ENCODE measurements around the gene LBHD2.
"Not testable (repeated sequence)": the region's sequence is repeated elsewhere in the genome, so short reads cannot be mapped to it uniquely, and the experiment has no call there.

LBHD2 gene

DNA sequence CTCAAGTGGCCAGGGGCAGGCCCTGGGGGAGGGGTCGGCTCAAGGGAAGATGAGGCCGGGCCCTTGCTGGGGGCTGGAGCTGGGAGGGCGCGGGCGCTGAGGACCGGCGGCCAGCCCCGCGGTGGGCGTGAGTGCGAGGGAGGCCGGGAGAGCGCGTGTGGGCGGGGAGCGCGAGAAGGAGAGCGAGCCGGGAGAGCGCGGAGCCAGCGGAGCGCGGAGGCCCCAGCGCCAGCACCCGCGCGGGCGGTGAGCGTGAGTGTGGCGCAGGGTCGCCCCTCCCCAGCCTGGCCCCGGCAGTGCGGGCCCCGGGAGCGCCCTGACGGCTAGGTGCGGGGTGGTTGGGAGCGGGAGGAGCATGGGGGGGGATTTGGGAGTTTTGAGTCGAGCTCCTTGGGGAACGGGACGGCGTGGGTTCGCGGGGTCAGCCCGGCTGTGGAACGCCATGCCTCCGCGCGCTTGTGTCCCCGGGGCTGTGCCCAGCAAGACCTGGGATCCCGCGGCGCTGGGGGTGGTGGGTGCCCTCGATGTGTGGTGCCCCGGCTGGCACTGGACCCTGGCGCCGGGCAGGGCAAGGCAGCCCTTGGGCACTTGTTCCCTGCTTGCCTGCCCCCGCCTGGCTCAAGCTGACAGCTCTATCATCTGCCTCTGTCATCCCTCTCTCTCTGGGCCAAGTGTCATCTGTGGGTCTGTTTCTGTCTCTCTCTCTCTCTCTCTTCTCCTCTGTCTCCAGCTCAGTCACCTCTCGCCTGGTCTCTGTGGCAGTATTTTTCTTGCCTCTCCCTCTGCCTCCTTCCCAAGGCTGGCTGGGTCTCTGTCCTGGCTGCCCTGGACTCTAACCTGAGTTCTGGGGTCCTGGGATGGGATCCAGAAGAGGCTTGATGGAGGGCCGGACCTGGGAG is at the start of gene LBHD2:
TSS of gene LBHD2 (plus strand) at position 190 of the 899 bp plus-strand sequence. CDS start 1,803 bp downstream, outside the sequence.
- DNase-seq, result no peak

DNA sequence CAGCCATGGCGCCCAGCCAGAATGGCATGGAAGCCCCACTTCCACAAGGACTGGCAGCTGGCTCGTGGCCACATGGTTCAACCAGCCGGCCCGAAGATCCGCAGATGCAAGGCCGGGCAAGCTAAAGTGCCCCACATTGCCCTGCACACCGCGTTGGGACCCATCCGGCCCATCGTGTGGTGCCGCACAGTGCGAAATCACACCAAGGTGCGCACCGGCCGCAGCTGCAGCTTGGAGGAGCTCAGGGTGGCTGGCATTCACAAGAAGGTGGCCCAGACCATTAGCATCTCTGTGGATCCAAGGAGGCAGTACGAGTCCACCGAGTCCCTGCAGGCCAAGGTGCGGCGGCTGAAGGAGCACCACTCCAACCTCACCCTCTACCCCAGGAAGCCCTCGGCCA is 42.5 kb upstream of the LBHD2 start:
- DNase-seq, result no peak

DNA sequence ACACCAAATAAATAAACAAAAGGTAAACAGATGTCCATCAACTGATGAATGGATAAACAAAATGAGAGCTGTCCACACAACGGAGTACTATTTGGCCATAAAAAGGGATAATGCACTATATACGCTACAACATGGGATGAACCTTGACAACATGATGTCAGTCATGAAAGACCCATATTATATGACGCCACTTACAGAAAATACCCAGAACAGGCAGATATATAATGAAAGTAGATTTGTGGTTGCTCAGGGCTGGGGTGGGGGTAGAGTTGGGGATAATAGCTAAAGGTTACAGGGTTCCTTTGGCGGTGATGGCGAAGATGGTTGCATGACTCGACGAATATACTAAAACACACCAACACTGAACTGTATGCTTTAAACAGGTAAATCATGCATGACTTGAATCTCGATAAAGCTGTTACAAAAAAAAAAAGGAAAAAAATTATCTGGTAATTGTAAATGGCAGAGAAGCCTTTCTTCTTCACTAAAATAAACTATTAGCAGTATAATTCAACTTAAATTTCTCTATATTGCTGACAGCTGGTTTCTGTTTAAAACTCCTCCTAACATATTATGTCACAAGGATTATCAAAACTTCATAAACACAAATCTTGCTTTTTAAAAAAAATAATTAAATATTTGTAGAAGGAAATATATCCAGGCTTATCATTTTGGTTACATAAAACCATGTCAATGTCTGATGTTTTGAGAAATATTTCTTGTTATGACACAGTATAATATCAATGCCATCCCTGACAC is 40.6 kb upstream of the LBHD2 start:
- DNase-seq, result no peak

DNA sequence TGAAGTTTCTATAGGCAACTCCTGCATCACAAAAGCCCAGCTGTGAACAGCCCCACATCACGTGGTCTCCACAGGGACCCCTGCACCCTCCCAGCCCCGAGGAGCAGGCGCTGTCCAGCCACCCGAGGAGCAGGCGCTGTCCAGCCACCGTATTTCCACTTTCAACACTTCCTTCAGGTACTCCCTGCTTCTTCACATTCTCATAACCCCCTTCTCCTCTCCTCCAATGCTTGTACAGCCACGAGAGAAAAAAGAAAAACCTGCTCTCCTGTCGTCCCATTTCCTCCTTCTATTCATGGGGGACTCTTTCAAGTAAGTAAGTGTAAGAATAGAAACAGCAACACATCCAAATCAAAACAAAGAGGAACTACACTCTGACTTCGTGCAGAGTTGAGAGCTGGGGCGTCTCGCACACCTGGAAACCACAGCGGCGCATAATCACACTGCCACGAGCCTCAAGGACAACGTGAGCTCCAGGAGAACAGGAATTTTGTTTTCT is 38.6 kb upstream of the LBHD2 start:
- no peak for DNase-seq

DNA sequence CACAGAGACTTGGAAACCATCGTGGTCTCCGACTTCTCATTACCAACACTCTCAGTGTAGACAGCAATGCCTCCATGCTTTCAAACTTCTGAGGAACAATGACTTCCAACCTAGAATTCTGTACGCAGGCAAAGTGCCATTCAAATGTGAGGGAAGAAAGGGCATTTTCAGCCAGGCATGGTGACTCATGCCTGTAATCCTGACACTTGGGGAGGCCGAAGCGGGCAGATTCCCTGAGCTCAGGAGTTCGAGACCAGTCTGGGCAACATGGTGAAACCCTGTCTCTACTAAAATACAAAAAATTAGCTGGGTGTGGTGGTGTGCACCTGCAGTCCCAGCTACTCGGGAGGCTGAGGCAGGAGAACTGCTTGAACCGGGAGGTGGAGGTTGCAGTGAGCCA is 36.6 kb upstream of the LBHD2 start:
- not testable (repeated sequence) for DNase-seq

DNA sequence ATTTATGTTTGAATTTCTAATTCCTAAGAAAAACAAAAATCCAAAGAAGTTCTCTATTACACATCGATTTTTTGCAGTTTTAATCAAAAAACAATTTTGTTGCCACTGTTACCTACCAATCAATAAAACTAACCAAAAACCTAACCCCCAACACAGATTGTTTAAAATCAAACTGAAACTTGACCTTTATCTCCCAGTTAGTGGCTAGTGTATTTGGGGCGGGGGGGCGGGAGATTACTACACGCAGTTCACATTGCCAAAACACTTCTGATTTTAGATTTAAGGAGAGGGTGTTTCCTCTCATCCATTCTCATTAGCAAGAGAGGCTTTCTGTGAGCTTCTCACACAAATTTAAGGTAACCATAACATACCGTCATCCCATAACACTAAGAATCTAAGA is 33.1 kb upstream of the LBHD2 start:
- DNase-seq, result no peak

DNA sequence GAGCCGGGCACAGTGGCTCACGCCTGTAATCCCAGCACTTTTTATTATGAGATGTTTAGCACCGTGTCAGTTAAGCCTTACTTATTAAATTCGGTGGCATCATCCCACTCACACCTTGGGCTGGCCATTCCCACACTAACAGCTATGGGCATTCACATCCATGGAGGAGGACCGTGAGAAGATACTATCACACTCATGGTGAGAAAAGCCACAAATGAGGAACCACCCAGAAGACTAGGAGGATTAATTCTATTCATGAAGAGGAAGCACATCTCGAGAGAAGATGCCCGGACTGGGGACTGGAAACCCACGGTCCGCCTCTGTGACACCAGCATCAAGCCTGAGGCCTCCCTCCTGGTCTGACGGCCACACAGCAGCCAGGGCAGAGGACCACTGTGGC is 31.6 kb upstream of the LBHD2 start:
- no peak for DNase-seq

DNA sequence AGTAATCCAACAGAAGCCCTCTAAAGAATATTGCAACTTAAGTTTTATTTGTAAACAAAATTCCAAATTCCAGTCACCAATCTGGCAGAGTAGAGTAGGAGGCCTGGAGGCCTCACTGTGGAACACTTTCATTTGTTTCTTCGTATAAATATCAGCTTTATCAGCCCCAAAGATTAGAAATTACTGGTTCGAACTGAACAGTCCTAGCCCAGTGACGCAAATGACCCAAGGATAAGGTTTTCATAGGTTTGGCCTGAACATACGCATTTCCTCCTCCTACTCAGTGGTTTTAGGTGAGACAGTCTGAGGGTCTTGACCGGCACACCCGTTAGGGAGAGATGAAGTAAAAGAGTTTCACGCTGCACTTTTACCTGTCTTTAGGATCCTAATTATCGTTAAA is 28.3 kb upstream of the LBHD2 start:
- DNase-seq, result no peak

DNA sequence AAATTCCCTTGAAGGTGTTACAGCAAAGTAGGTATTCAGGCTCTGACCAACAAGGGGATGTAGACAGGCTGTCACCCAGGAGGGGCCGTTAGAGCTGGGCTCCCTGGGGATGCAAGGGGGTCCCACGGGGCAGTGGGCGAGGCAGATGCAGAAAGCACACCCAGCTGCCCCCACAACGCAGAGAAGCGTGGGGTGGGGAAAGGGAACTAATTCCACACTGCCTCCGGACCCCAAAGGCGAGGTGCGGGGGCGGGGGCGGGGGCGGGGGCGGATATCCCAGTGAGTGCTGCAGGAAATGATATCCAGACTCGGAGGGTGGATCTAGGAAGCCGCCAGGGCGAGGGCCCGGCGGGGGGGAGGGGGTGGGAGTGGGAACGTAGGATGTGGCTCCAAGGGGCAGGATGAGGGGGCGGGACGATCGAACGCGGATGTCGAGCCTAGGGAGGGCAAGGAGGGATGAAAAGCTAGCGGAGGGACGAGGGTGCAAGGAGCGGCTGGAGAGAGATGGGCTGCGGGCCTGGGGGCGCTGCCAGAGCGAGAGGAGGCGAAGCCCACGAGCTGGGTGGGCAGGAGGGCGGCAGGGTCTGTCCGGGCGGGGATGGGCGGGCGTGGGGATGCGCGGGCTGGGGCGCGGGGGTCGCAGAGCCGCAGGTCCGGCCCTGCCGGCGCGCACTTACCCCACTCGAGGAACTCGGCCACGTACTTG is 27.5 kb upstream of the LBHD2 start:
- no peak for DNase-seq

DNA sequence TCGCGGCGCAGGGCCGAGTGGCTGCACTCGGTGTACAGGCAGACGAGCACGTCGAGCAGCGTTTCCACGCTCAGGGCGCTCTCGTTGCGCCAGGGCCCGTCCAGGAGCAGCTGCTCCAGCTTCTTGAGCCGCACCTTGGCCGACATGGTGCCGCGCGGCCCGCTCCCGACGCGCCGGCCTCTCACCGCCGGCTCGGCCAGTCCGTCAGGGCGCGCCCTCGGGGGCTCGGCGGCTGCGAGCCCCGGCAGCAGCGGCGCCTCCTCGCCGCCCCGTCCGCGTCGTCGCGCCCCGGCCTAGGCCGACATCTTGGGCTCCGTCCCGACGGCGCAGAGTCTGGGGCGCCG is 27.0 kb upstream of the LBHD2 start:
- DNase-seq, result no peak

DNA sequence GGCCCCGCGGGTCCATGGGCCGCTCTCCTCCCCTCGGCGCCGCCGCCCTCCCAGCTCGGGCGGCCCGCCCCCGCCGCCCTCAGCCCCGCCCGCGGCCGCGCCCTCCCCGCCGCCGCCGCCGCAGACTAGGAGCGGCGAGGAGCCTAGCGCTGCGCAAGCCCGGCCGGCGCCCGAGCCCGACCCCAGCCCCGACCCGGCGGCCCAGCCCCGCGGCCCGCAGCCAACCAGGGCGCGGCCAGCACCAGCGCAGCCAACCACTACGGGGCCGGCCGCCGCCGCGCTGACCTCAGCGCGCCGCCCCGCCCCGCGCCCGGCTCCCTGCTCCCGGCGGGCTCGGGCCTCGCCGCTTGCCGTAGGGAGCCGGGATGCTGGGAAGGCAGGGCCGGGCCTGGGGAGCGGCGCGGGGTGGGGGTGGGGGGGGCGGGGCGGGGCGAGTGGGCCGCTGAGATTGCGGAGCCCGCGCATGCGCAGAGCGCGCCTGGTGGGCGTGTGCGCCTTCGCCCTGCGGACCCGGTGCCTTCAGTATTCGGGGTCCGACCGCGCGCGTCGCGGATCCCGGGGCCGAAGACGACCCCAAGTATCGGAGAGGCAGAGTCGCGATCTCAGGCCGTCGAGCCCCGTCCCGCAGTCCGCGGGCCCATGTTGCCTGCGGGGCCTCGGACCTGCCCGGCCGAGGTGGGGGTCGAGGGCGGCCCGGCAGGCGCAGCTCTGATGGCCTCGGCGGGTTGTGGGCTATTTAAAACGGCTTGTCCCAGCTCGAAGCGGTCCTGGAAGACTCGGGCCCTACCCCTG is 26.4 kb upstream of the LBHD2 start, which contains the start of gene CDC42BPB:
TSS of gene CDC42BPB (minus strand) at position 178 of the 792 bp plus-strand sequence. CDS start 376 bp downstream, outside the sequence.
- peak; percentile 81 for DNase-seq

DNA sequence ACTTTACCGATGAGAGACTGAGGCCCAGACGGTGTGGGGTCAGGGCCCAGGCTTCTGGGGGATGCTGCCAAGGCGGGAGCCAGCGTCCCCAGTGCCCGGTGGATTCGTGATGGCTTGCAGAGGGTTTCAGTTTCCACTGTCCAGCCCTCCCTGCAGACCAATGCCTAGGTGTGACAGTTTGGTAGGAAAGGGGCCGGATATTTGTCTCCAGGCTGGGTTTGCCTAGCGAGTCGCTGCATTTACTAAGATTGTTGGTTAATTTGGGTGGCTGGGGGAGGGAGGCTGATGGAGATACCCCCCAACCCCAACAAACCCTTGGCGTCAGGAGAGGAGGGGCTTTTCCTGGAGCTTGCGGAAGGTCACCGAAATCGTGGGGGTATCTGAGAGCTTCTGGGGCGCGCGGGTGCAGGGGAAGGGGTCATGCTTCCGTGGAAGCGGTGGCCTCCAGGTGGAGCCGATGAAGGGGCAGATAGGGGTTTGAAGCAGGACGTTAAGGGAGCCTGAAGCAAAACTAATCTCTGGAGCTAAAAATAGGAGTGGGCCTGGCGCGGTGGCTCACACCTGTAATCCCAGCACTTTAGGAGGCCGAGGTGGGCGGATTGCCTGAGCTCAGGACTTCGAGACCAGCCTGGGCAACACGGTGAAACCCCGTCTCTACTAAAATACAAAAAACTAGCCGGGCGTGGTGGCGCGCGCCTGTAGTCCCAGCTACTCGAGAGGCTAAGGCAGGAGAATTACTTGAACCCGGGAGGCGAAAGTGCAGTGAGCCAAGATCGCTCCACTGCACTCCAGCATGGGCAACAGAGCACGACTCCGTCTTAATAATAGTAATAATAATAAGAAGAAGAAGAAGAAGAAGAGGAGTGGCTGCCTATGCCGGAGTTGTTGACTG is 25.6 kb upstream of the LBHD2 start:
- no peak for DNase-seq

DNA sequence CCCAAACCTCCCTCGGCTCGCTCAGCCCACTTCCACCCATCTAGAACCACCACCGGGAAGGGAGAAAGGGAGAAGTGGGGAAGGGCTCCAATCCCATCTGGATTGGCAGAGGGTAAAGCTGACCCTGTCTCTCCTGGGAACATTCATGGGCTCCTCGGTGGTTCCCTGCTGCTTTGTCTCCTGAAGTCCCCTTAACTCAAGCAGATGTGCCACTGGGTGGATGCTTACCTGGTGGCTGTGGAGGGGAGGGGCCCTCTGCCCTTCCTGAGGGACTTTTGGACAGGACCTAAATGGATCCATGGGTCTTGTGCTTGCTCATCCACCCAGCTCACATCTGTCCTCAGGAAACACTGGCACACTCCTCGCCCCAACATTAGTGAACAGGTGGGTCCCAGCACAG is 24.5 kb upstream of the LBHD2 start:
- DNase-seq, result no peak

DNA sequence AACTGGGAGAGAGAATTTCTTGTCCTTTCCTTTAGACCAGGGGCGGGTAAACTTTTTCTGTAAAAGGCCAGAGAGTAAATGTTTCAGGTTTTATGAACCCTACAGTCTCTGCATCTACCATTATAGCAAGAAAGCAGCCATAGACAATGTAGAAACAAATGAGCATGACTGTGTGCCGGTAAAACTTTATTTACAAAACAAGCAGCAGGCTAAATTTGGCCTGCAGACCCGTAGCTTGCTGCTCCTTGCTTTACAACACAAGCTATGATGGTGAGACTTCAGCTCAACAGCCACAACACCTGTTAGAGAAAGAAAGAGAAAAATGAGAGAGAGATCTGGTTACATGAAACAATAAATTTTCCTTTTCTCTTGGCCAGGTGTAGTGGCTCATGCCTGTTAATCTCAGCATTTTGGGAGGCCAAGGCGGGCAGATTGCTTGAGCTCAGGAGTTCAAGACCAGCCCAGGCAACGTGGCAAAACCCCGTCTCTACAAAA is 22.5 kb upstream of the LBHD2 start:
- DNase-seq, result no peak

DNA sequence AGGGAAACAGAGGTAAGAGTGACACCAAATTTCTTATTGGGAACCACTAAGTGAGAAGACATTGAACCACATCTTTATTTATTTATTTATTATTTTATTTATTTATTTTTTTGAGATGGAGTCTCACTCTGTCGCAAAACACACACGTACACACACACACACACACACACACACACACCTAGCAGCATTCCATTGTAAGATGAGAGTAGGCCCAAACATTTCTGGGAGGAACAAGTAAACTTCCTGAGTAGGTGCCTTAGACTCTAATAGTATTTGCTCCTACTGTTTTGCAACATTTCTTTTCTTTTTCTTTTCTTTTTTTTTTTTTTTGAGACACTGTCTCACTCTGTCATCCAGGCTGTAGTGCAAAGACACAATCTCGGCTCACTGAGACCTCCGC is 19.6 kb upstream of the LBHD2 start:
- DNase-seq, result no peak

DNA sequence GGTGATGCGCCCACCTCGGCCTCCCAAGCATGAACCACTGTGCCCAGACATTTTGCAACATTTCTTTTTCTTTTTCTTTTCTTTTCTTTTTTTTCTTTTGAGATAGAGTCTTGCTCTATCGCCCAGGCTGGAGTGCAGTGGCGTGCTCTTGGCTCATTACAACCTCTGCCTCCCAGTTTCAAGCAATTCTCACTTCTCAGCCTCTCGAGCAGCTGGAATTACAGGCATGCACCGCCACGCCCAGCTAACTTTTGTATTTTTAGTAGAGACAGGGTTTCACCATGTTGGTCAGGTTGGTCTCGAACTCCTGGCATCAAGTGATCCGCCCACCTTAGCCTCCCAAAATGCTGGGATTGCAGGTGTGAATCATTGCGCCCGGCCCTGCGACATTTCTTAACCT is 19.0 kb upstream of the LBHD2 start:
- DNase-seq, result no peak

DNA sequence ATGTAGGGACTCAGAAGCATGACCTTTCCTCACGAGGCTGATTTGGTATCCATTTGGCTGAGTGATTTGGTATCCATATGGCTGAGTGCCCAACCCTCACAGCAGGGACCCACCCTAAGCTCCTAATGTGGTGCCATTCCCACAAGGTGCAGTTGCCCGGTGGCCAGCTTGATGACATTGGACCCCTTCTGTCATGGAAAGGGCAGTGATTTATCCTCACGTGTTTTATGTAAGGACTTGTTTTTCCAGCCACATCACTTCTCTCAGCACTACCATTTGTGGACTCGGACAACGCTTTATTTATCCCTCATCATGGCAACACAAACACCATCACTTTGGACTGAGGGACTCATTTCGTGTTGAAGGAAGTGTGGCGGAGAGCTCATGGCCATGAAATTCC is 18.1 kb upstream of the LBHD2 start:
- no peak for DNase-seq

DNA sequence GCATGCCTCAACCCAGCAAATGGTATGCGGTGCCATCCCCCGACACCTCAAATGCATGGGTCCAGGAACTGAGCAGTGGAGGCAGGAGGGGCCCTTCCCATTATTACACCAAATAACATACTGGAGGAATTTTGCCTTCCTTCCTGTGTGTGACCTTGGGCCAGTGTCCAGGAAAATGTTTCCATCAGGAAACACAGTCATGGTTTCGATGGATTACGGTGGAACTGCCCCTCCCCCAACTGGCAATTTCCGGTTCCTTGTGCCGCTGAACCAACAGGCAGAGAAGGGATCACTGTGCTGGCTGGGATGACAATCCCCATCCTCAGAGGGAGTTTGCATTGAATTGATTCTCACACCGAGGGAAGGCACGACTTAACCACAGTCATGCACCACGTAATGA is 17.6 kb upstream of the LBHD2 start:
- no peak for DNase-seq

DNA sequence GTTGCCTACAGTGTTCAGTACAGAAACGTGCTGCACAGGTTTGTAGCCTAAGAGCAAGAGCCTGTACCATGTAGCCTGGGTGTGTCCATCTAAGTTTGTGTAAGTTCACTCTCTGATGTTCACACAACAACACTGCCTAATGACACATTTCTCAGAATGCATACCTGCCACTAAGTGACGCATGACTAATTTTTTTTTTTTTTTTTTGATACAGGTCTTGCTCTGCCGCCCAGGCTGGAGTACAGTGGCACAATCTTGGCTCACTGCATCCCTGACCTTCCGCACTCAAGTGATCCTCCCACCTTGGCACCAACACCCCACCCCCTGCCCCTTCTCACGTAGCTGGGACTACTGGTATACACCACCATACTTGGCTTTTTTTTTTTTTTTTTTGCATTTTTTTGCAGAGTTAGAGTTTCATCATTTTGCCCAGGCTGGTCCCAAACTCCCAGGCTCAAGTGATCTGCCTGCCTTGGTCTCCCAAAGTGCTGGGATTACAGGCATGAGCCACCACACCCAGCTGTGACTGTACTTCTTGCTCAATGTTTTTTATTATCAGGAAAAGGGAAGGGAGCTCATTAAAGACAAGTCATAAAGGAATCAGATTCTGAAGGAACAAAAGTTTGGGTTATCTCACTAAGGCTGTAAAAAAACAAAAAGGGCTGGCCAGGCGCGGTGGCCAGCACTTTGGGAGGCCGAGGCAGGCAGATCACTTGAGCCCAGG is 16.6 kb upstream of the LBHD2 start:
- DNase-seq, result no peak

DNA sequence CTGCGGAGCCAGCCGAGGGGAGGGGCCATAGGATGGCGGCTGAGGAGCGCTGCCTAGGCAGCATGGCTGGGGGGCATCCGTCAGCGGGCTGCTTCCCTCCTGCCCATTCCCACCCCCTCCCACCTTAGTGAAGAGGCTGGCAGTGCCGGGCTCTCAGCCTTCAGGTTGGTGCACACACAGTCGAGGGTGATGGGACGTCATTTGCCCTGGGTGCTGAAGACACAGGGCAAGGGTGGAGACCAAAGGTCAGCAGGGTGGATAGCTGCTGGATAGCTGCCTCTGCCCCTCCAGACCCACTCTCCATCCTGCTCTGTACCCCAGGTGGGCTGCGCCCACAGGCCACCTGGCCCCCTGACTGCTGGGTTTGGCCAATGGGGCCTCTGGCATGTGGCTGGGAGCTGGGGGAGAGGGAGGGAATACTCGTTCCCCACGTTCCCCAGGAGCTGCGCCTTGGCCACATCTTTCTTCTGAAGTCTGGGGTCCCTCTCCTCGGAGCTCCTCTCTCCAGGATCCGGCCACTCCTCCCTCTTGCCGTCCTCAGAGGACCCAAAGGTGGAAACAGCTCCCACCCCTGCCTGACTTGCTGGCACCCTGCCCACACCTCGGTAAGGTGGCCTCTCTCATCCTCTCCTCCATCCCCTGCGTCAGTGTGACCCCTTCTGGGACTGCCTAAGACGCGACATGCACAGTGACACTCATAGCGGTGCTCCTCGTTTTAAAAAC is 15.5 kb upstream of the LBHD2 start:
- DNase-seq, result no peak
